Left lobe of liver (tissue), 2 donors: Measurements from ENCODE around the gene TRPC3. TPM values are rescaled to one million over a fixed set of nuclear protein-coding genes. Genes with fewer than 3 reads are reported as not detected.

Experiments
- ATAC-seq: fragments of 200-7000 bp; cut with Tn5 transposase; one replicate; pipeline ENCODE4 v1.9.1; 2020; ENCODE audit warnings: mild to moderate bottlenecking, moderate library complexity
- DNase-seq: peaks from one replicate; pipeline ENCODE4 v3.0.0-alpha.2; 2020; ENCODE audit warnings: low spot score
- total RNA-seq: library from RNA; stranded (reverse); gene quantifications from one replicate; pipeline ENCODE4 v1.2.1, GENCODE V29; 2021
- donor health status: DM: no; HTN: no; CAD: no; lungs with moderate emphysema.
- donor health status: DM: no; HTN: yes; CAD: no.

The TRPC3 gene
- total RNA-seq = 0.25 TPM

DNA sequence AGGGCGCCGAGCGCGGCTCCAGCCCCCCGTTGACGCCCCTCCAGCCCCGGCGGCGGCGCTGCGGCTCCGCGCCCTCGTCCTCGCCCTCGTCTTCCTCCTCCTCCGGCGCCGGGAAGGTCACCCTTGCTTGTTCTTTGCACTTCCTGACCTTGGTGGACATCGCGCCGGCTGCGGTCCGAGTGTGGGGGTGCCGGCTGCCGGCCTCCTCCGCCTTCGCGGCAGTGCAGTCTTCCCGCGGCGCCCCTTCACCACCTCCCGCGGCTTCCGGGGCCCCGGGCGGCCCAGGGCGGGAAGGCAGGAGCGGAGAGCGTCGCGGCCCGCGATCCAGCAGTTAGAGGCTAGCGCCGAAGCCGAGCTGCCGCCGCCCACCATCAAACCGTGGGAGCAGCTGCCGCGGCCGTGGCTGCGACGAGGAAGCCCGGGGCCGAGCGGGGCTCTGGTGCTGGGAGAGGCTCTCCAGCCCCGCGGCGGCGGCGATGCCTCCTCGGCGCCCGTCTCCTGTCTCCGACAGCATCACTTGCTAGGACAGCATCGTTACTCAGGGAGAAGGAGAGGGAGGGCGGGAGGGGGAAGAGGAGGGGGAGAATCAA, at the start of gene TRPC3:
TSS of gene TRPC3 (minus strand) at position 540 of the 590 bp plus-strand sequence. CDS start at position 160, 380 bp downstream.
- DNase-seq = no peak
- peak; percentile 38 for ATAC-seq

DNA sequence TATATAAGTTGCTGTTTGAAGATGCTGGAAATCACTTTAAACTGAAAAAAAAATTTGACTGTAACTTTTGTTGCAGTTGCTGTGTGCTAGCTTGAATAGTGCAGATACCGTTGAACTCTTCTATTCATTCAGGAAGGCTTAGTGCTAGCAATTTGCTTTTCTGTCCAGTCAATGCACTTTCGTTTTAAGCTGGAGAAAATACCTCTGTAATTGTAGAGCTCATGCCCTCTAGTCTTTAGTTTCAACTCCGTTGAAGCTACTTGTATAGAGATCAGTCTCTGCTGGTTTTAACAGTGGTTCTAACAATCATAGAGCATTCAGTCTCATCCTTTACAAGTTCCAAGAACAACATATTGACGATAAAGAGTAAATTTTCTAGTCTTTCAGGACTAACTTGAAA, 49.0 kb upstream of the TRPC3 start:
- no peak for ATAC-seq
- no peak for DNase-seq

DNA sequence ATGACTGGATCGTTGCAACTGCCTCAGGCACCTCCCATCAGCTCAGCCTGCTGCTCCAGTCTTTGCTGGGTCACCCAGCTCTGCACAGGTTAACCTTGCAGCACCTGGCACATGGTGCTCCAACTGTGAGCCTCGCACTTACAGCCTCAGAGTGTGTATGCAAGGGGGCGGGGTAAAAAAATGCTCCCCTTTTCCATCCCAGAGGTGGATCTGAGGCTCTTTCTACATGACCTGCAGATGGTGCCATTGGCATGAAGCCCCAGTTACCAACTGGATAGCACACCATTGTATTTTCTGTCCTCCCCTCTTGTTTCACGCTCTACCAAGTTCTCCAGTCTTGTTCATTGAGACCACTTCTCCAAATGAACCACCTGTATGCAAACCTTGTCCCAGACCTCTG, 46.2 kb upstream of the TRPC3 start:
- ATAC-seq (no peak), DNase-seq (no peak)

DNA sequence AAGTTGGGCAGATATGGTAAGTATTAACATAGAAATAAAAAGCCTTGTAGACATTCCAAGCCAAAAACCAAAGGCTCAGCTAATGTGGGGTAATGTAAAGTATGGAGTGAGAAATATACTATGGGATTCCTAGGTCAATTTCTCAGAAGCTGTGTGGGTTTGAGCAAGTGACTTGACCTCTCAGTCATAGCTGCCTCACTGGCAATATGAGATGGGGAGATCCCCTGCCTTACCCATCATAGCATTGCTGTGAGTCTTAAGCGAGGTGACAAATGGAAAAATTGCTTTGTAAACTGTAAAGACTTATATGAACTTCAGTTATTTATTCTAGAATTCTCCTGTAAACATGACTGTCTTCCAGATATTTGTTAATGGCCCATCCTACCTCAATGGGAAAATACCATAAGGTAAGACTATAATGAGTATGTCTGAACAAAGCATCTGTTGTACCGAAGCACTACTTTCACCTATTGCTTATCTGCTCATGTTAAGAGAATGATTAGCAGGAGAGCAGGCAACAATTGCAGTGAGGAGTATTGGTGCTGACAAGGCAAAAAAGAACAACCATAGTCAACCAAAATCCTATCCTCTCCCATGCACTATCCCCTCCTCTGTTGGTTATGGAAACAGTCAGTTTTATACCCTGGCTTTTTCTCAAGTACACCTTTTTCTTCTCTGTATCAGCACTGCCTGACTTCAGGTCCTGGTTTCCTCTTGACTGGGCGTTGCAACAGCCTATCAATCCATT, 44.1 kb upstream of the TRPC3 start:
- no peak for DNase-seq
- no peak for ATAC-seq

DNA sequence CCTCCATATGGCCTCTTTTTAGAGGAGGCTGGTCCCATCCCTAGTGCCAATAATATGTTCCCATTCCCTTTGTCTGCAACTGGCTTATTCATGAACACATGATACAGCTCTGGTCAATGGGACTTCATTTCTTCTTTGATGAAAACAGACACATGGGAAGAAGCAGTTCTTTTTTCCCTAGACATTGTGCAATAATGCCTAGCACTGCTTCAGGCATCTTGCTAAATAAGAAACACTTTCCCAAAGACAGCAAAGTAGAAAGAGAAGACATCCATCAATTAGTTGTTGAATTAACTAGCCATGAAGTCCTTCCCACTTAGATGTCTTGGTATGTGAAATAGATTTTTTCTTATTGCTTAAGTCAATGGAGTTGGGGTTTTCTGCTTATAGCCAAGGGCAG, 40.1 kb upstream of the TRPC3 start:
- ATAC-seq (no peak), DNase-seq (no peak)

DNA sequence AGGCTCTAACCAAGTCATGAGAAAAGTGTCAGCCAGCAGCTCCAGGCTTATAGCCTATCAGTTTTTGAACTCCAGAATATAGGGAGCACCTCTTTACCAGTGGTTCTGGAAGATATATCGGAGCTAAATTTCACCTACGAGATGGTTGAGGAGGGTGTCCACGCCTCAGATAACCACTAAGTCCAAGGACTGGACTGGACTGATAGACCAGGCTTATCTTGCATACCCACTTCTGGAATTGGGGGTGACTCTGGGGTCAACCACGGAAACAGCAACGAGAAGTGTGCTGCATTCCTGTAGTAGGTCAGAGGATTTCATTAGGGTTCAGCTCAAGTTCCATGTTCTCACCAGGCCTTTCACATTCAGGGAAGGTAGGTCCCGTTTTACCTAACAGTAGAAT, 38.6 kb upstream of the TRPC3 start:
- no peak for ATAC-seq

DNA sequence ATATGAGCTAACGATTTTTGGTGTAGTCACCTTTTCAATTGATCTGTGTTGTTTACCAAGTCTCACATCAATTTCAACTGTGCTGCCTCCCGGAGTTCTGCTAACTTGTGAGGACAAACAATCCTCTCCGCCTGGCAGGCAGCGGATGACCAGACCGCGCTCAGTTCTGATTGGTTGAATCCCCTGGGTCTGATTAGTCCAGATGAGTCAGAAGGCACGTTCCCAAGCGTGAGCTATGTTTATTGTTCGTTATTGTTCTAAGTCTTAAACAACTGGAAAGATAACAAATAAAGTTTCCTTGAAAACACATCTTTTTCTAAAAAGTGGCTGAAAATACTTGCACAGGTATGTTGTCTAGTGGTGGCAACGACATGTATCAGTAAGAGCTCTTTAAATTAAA, 37.9 kb upstream of the TRPC3 start:
- no peak for DNase-seq
- ATAC-seq = no peak

More for the DNA sequence above, 38.6 kb upstream of the TRPC3 start:
- no peak for DNase-seq

DNA sequence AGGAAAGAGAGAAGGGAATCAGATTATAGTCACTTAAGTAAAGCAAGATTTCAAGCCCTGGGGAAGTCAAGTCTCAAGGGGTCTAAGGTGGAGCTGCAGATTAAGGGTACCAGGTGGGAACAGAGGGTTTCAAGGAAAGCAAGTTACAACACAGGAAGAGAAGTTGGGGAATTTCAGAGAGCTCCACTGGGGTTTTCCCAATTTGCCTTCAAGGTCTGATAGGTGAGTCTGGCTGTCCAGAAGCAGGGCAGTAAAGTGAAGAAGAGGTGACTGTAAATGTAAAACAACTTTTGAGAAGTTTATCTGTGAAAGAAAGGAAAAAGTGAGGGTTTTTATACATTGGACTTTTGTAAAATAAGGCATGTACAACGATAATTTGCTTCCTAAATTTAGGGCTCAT, 37.1 kb upstream of the TRPC3 start:
- ATAC-seq (no peak), DNase-seq (no peak)

DNA sequence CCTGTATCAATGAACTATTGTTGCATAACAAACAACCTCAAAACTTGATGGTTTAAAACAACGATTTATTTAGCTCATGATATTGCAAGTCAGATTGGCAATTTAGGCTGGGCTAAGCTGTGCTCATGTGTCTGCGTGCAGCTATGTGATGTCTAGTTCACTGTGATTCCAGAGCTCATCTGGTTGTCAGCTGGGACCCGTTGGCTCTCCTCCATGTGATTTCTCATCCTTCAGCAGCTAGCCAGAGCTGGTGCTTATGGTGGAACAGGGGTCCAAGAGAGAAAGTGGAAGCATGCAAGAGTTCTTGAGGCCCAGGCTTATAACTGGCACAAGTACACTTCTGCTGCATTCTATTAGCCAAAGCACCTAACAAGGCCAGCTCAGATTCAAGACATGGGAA, 28.8 kb upstream of the TRPC3 start:
- ATAC-seq (no peak), DNase-seq (no peak)

DNA sequence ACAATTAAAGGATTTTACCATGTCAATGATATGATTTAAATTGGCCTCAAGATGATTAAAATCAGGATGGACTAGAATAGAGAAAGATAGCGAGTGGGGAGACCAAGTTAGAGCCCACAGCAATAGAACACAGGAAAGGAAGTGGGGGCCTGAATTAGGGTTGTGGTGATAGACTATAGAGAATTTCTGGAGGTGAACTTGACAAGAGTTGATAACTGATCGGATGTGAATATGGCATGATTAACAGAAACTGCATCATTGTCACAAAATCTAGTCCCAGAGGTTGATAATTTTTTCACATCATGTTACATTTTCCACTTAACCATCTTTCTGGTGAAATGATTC, 26.3 kb upstream of the TRPC3 start:
- DNase-seq (no peak), ATAC-seq (no peak)

DNA sequence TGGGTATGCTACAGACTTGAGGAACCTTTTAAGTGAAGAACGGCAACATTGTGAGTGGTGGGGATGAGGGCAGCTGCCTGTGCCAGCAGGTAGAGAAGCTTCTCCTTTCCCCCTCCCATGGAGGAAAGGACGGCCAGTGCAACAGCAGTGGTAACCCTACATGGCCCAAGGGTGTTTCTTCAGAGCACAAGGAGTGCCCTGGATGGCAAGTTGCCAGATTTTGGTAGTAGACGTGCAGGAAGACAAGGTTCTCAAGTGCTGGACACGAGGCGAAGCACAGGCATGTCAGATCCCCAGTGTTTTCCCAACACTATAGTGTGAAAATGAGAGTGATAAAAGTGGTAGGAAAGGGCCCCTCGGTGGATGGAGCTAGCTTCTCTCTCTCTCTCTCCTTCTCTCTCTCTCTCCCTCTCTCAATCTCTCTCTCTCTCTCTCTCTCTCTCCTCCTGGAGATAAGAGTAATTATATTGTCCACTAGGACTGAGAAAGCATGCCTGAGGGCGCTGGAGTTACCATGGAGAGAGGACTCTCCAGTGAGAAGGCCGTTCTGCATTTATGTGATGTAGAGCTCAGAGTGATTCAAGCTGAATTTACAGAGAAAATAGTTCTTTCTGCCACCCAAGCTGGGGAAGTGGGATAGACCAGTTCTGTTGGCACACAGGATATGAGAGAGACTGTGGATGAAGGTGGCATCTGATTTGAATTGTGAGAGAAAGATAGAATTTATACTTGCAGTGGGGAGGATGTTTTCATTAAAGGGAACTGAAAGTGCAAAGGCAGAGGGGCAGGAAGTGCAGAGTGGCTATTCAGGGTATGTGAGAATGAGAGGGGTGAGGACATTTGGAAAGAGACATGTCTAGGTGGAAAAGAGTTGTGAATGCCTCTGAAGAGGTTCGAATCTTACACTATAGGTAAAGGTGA, 25.7 kb upstream of the TRPC3 start:
- DNase-seq (no peak), ATAC-seq (no peak)

DNA sequence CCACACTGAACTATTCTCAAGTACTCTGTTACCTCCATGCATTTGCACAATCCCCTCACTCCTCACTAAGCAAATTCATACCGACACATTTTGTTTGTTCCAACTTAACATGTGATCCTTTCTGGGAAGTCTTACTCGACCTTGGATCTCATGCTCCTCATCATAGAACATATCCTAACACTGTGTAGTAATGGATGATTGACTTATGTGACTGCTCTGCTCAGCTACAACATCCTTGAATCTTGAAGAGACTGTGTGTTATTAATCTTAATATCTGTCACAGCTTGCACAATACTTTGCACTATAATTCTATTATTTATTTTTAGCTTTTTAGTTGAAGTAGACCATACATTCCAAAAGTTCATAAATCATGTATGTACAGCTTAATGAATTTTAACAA, 23.9 kb upstream of the TRPC3 start:
- DNase-seq = no peak
- ATAC-seq = no peak

DNA sequence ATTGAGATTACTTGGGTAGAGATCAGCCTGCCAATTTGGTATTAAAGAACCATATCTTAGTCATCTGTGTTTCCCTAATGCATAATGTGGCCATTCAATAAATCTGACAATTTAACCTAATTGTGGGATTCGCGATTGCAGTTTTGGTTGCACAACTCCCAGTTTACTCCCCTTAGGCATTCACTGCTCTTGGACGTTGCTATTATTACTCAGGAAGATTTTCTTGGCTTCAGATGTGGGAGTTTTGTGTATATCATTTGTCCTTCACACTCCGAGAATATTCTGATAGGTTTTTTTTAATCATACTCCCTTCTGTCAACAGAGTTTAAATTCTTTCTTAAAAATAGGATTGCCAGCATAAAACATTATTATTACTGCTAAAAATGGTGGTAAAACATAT, 22.0 kb upstream of the TRPC3 start:
- DNase-seq (no peak), ATAC-seq (no peak)

DNA sequence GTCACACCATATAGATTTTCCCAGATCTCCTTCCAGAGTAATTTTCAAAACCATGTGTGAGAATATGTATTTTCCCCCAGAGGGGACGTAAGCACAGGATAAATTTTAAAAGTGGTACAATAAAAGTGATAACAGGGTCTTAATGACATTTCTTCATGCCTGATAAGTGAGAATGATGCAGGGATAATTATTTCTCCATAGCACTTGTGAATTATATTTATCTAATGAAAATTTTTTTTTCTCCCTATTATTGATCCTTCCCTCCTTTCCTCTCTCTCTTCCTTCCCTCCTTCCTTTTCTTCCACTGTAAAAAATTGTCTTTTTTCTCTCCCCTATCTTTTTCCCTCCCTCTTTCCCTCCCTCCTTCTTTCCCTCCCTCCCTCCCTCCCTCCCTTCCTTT, 17.0 kb upstream of the TRPC3 start:
- ATAC-seq (no peak), DNase-seq (no peak)

DNA sequence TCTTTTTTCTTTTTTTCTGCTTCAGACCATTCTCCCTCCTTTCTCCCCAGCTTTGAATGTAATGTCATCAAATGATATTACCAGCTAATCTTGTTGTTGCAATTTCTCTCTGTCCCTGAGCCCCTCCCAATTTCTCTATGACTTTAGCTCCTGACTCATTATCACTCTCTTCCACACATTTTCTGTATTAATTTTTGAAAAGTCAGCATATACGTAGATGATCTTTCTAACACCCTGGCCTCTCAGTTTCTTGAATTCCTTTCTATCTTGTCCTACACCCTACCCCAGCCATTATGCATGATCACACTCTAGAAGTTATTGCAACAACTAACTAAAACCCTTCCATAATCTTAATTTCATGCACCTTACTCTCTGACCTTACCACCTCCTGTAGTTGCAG, 13.1 kb upstream of the TRPC3 start:
- ATAC-seq = no peak
- DNase-seq = no peak

DNA sequence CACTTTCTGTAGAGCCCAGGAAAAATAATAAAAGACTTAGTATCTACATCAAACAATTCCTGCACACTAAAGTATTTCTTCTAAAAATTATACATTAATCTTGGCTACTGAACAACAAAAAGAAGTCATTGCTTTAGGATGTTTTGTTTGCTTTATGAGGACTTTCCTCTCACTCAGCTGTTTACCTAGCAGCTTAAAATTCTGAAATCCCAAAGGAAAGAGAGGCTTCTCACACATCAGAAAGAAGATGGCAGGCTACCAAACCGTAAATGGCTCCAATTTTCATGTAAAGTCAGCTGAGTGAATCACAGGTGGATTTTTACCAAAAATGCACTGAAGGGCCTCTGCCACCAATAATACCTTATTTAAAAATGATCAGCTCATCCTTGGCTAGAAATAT, 9.0 kb upstream of the TRPC3 start:
- ATAC-seq = no peak
- no peak for DNase-seq

DNA sequence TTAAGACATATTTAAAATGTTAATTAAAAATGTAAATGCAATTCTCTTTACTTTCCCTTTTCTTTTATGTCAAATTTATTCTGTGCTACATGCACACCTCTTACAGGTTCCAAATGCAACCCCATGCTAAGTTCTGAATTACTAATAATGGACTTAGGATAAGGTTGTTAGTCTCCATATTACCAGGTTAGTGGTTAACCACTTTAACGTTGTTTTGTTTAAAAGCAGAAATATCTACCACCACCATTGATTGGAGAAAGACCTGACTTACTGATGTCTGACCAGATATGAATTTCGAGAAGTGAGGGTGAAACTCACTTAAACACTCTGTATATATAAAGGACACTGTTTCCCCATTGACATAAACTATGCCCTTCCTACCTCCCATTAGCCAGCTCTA, 6.9 kb upstream of the TRPC3 start:
- ATAC-seq (no peak), DNase-seq (no peak)

DNA sequence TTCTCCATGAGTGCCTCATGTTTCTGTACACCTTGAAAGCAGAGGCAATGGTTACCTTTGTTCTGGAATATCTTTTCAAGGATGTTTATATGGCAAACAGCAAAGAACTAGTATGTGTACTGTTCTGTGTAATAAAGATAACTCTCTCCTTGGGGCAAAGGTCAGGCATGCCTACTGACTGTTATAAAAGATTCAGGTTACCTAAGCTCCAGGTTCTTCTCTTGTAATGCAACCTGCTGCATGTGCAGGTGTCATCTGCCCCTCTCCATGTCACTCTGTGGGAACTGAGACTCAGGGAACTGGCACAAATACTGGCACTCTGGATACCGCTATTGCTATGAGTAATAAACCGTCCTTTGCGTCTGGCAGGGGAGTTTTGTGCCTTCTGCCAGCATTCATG, 5.4 kb upstream of the TRPC3 start:
- DNase-seq (no peak), ATAC-seq (no peak)

DNA sequence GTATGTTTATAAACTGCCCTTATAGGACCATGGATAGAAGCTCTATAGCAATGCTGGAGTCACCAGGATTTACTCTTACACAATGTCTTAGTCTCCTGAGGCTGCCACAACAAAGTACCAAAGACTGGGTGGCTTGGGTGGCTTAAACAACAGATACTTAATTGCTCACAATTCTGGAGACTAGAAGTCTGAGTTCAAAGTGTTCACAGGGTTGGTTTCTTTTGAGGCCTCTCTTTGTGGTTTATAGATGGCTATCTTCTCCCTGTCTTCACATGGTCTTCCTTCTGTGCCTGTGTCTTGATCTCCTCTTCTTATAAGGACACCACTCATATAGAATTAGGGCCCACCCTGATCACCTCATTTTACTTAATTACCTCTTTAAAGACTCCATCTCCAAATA, 2.0 kb upstream of the TRPC3 start:
- DNase-seq (no peak), ATAC-seq (no peak)

DNA sequence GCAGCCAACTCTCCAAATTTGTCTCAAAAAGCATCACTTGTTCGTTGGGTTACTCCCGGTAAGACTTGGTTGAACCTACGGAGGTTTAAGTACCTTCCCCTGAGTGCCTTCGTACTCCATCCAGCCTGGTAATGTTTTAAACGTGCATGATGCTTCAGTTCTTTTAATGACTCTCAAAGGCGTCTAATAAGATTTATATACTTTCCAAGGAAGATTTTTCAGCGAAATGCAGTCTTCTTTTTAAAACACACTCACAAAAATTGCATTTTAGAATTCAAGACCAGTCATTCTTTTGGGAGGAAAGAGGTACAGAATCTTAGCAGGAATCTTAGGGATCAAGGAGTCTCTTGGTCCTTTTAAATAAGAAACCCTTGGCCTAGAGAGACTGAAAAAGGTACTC, 430 bp upstream of the TRPC3 start:
- ATAC-seq = no peak

DNA sequence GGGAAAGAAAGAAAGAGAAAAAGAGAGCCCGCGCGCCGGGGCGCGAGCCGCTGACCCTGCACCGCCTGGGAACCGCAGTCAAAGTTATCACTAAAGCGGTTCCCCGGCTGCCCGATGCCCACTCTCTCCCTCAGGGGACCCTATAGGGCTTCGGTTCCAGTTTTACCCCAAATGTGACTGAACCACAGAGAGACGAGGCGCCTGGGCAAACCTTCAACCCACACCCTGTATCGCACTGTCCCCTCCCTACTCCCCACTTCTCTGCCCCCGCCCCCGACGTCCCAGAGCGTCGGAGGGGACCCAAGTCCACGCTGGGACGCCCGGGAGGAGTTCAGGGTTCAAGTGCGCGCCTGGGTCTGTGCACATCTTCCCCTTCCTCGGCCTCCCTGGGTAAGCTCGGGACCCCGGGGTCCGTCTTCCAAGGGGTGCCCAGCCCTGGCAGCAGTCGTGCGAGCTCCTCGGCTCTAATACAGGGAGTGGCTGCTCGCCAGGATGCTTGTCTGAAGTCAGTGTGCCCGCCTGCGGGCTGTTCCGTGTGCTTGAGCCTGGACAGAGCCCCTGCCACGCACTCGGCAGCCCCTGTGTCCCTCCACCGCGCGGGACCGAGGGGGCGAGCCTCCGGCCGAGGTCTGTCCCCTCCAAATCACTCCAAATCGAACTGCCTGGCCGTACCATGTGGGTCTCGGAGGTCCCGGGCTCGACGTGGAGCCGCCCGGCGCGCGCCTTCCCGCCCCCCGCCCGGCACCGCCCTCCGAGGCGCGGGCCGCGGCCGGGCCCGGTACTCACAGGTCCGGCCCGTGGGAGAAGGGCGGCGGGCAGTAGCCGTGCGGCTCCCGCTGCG, 960 bp downstream of the TRPC3 start:
- DNase-seq (no peak), ATAC-seq (peak; percentile 40)

More for the DNA sequence above, 430 bp upstream of the TRPC3 start:
- no peak for DNase-seq
